Upper lobe of left lung (tissue), 6 donors: ENCODE data around the gene ISY1. TPM values are rescaled to one million over a fixed set of nuclear protein-coding genes. Genes with fewer than 3 reads are reported as not detected.
A peak's percentile ranks its signal among the peaks of the same experiment; 100 is the strongest.
"Not testable (repeated sequence)": the region's sequence is repeated elsewhere in the genome, so short reads cannot be mapped to it uniquely, and the experiment has no call there.

Experiments
- ATAC-seq, 2 donors: fragments of 200-7000 bp; cut with Tn5 transposase; one replicate each; pipeline ENCODE4 v1.9.1; 2022; ENCODE audit warnings: mild to moderate bottlenecking in 2 of 2, moderate library complexity in 2 of 2; ENCODE audit not compliant: low FRiP score in 2 of 2
- DNase-seq, 2 donors: peaks; one replicate each; pipeline ENCODE4 v3.0.0-alpha.2; 2019 to 2020
- H3K27ac ChIP-seq, 4 donors: fragments of 200-600 bp; sonication (generic); one replicate each; pipeline ENCODE4 v1.5.1; 2016 to 2019
- H3K27me3 ChIP-seq, 4 donors: fragments of 200-600 bp; sonication (generic); one replicate each; pipeline ENCODE4 v1.5.1; 2017 to 2019
- H3K36me3 ChIP-seq, 4 donors: fragments of 200-600 bp; sonication (generic); one replicate each; pipeline ENCODE4 v1.5.1; 2016 to 2019
- H3K4me1 ChIP-seq, 4 donors: fragments of 200-600 bp; sonication (generic); one replicate each; pipeline ENCODE4 v1.5.1; 2018 to 2019
- H3K4me3 ChIP-seq, 4 donors: fragments of 200-600 bp; sonication (generic); one replicate each; pipeline ENCODE4 v1.5.1; 2017 to 2019; ENCODE audit warnings: mild to moderate bottlenecking in 2 of 4, moderate library complexity in 1 of 4
- H3K9me3 ChIP-seq, 4 donors: fragments of 200-600 bp; sonication (generic); one replicate each; pipeline ENCODE4 v1.5.1; 2018 to 2019
- CTCF ChIP-seq, 6 experiments: fragments of 450-650 bp in 4 of 6; fragments of 200-600 bp in 2 of 6; sonication (generic) in 2 of 6; IDR thresholded peaks; one replicate each; pipeline ENCODE4 v1.5.1; 2016 to 2019; ENCODE audit warnings: antibody characterized with exemption in 6 of 6
- EP300 ChIP-seq, 4 donors: sonication (generic); formaldehyde crosslinking; IDR thresholded peaks; one replicate each; pipeline ENCODE4 v1.5.1; 2017; ENCODE audit warnings: antibody characterized with exemption in 4 of 4, control low read depth in 2 of 4
- POLR2A ChIP-seq, 4 donors: fragments of 450-650 bp; IDR thresholded peaks; one replicate each; pipeline ENCODE4 v1.5.1; 2016 to 2017; ENCODE audit warnings: antibody characterized with exemption in 4 of 4, mild to moderate bottlenecking in 2 of 4
- POLR2AphosphoS5 ChIP-seq, 2 donors: sonication (generic); formaldehyde crosslinking; IDR thresholded peaks; one replicate each; pipeline ENCODE4 v1.5.1; 2017; ENCODE audit warnings: antibody characterized with exemption in 2 of 2
- WGBS, 2 donors: methylation state at CpG; one replicate each; pipeline ENCODE4 v1.1.5; 2017 to 2018; 5-methylcytosine and 5-hydroxymethylcytosine counted together
- total RNA-seq, 6 donors: library from RNA; depleted of rRNA in 4 of 6; stranded (reverse); fragments of >200 nt in 4 of 6; gene quantifications; one replicate each; pipeline versions ENCODE4 v1.1.0 to v1.2.1, GENCODE V29; 2016 to 2021
- donor health status: DM: no; HTN: no; CAD: no; lungs with moderate emphysema.
- donor health status: DM: no; HTN: yes; CAD: no; lungs with severe emphysema.

The ISY1 gene
- total RNA-seq, 6 donors from 2014 or later: 14.2 to 34.8 (median 19.6) TPM

GRCh38 chr3:129117134-129117533, 43.7 kb downstream of the ISY1 start:
- ATAC-seq (no peak), DNase-seq (no peak)
- Histone ChIP-seq H3K36me3 (peaks cover 0 to 36% (median 4%) of the 10 kb centered on the region in 4 donors), H3K27me3 (no peaks in the 10 kb centered on the region), H3K4me1 (peaks cover 48 to 69% (median 51%) of the 10 kb centered on the region in 4 donors), H3K27ac (peak overlapping the region in 2 of 4 donors; percentile 95 to 98), H3K4me3 (no peak overlapping the region), H3K9me3 (no peaks in the 10 kb centered on the region)
- TF ChIP-seq POLR2A (IDR thresholded peaks at IDR 0.05): no peak
- TF ChIP-seq EP300 (IDR thresholded peaks at IDR 0.05): no peak
- no peak for TF ChIP-seq POLR2AphosphoS5 (IDR thresholded peaks at IDR 0.05)
- no peak for TF ChIP-seq CTCF (IDR thresholded peaks at IDR 0.05)

- peaks cover 49 to 67% (median 50%) of the 10 kb centered on the region in 4 donors for H3K4me1 ChIP-seq
- WGBS, 2 donors: 27 to 35% methylated on average over 5 of the region's 5 CpGs
- peak overlapping the region; percentile 23 to 98 (median 60) for H3K27ac ChIP-seq
- no peak for TF ChIP-seq CTCF (IDR thresholded peaks at IDR 0.05)
- no peak for TF ChIP-seq POLR2AphosphoS5 (IDR thresholded peaks at IDR 0.05)
- no peak for TF ChIP-seq POLR2A (IDR thresholded peaks at IDR 0.05)
- no peak for TF ChIP-seq EP300 (IDR thresholded peaks at IDR 0.05)
- H3K9me3 ChIP-seq: no peaks in the 10 kb centered on the region
- peaks cover 0 to 40% (median 4%) of the 10 kb centered on the region in 4 donors for H3K36me3 ChIP-seq
- no peaks in the 10 kb centered on the region for H3K27me3 ChIP-seq
- ATAC-seq (no peak), DNase-seq (peak in 1 of 2 donors; percentile 32)
- peak overlapping the region in 1 of 4 donors; percentile 13 for H3K4me3 ChIP-seq
These were observed 44.3 kb downstream of the ISY1 start for GRCh38 chr3:129116482-129116946.

GRCh38 chr3:129114455-129114854, 46.4 kb downstream of the ISY1 start:
- H3K27ac ChIP-seq: peak overlapping the region in 2 of 4 donors; percentile 95 to 98
- TF ChIP-seq CTCF (IDR thresholded peaks at IDR 0.05) (no peak), EP300 (IDR thresholded peaks at IDR 0.05) (no peak), POLR2A (IDR thresholded peaks at IDR 0.05) (no peak), POLR2AphosphoS5 (IDR thresholded peaks at IDR 0.05) (no peak)

GRCh38 chr3:129112308-129113052, 48.4 kb downstream of the ISY1 start:
- Histone ChIP-seq H3K27ac (peak overlapping the region in 2 of 4 donors; percentile 0 to 14), H3K36me3 (peaks cover 2 to 65% (median 12%) of the 10 kb centered on the region in 4 donors), H3K27me3 (no peaks in the 10 kb centered on the region), H3K4me3 (no peak overlapping the region), H3K4me1 (peaks cover 24 to 47% (median 30%) of the 10 kb centered on the region in 4 donors), H3K9me3 (no peaks in the 10 kb centered on the region)
- WGBS, 2 donors: 76% methylated on average over 3 of the region's 3 CpGs
- DNase-seq (no peak), ATAC-seq (peak in 1 of 2 donors; percentile 21)
- no peak for TF ChIP-seq EP300 (IDR thresholded peaks at IDR 0.05)
- no peak for TF ChIP-seq POLR2AphosphoS5 (IDR thresholded peaks at IDR 0.05)
- TF ChIP-seq POLR2A (IDR thresholded peaks at IDR 0.05): no peak
- TF ChIP-seq CTCF (IDR thresholded peaks at IDR 0.05): no peak

More at GRCh38 chr3:129114455-129114854, 46.4 kb downstream of the ISY1 start:
- no peak for DNase-seq
- WGBS, 2 donors: 83 to 86% methylated on average over 6 of the region's 6 CpGs
- H3K27me3 ChIP-seq: no peaks in the 10 kb centered on the region
- peaks cover 0 to 54% (median 6%) of the 10 kb centered on the region in 4 donors for H3K36me3 ChIP-seq
- no peak overlapping the region for H3K4me3 ChIP-seq
- H3K9me3 ChIP-seq: no peaks in the 10 kb centered on the region
- no peak for ATAC-seq
- peaks cover 41 to 58% (median 42%) of the 10 kb centered on the region in 4 donors for H3K4me1 ChIP-seq

GRCh38 chr3:129111076-129111780, 49.6 kb downstream of the ISY1 start:
- Histone ChIP-seq H3K4me1 (peaks cover 24 to 46% (median 27%) of the 10 kb centered on the region in 4 donors), H3K36me3 (peaks cover 2 to 71% (median 21%) of the 10 kb centered on the region in 4 donors)
- not testable (repeated sequence) for DNase-seq, ATAC-seq, H3K27me3 ChIP-seq, H3K9me3 ChIP-seq, H3K4me3 ChIP-seq, H3K27ac ChIP-seq
- 95 to 96% methylated on average over 10 of the region's 10 CpGs for WGBS, 2 donors
